H1 (cell line): ENCODE measurements around the gene RIPPLY2. TPM values are rescaled to one million over a fixed set of nuclear protein-coding genes. Genes with fewer than 3 reads are reported as not detected.
A peak's percentile ranks its signal among the peaks of the same experiment; 100 is the strongest.

Source experiments
- CTCF ChIA-PET: fragments of 300-600 bp; sonication (Branson Sonifier 250); formaldehyde crosslinking; loops from one replicate; lab custom pipeline; 2021; ENCODE audit not compliant: partially characterized antibody; lab: Charles Lee
- POLR2A ChIA-PET: fragments of 300-600 bp; sonication (Branson Sonifier 250); formaldehyde crosslinking; loops from one replicate; lab custom pipeline; 2021; ENCODE audit warnings: inconsistent platforms; ENCODE audit not compliant: partially characterized antibody; lab: Charles Lee
- DNase-seq, 2 experiments: peaks; one replicate each; pipeline versions ENCODE4 v3.0.0 to v3.0.0-alpha.2; 2010 to 2022; ENCODE audit warnings: low spot score in 2 of 2, low read depth in 1 of 2, mixed read lengths in 1 of 2
- FAIRE-seq: peaks from 2 replicates; lab custom pipeline; 2011; peaks lifted over from hg19 to GRCh38; lab: Jason Lieb, UNC
- H2AFZ ChIP-seq: 2 replicates; pipeline ENCODE4 v1.8.1; 2012; ENCODE audit warnings: low read length, inconsistent platforms
- H2AK5ac ChIP-seq: 2 replicates; pipeline ENCODE4 v1.6.1; 2013; ENCODE audit warnings: low read depth, low read length
- H2BK120ac ChIP-seq: replicated peaks from 2 replicates; pipeline ENCODE3; 2013; ENCODE audit warnings: low read depth, low read length, inconsistent platforms
- H2BK12ac ChIP-seq: 2 replicates; pipeline ENCODE4 v1.6.1; 2013; ENCODE audit warnings: low read depth, low read length
- H2BK15ac ChIP-seq: 2 replicates; pipeline ENCODE4 v1.6.1; 2013; ENCODE audit warnings: low read length
- H2BK20ac ChIP-seq: 2 replicates; pipeline ENCODE4 v1.6.1; 2013; ENCODE audit warnings: low read length
- H2BK5ac ChIP-seq: 2 replicates; pipeline ENCODE4 v1.6.1; 2013; ENCODE audit warnings: low read depth, low read length
- H3K14ac ChIP-seq: 2 replicates; pipeline ENCODE4 v1.6.1; 2013; ENCODE audit warnings: inconsistent platforms; ENCODE audit not compliant: insufficient read length
- H3K18ac ChIP-seq: 2 replicates; pipeline ENCODE4 v1.6.1; 2013; ENCODE audit warnings: low read length; ENCODE audit errors: extremely low read depth
- H3K23ac ChIP-seq: 2 replicates; pipeline ENCODE4 v1.6.1; 2013; ENCODE audit warnings: inconsistent platforms; ENCODE audit not compliant: insufficient read length
- H3K23me2 ChIP-seq: 2 replicates; pipeline ENCODE4 v1.6.1; 2013; ENCODE audit warnings: low read depth, low read length
- H3K27ac ChIP-seq: 2 replicates; pipeline ENCODE4 v1.6.1; 2011; ENCODE audit warnings: low read depth, low read length, inconsistent platforms
- H3K27me3 ChIP-seq, 4 experiments: replicated peaks in 1 of 4; 1 replicate in 1 of 4; 2 replicates in 3 of 4; pipeline versions ENCODE4 v1.6.1 to v1.8.1; 2011 to 2013; ENCODE audit warnings: low read length in 3 of 4, mild to moderate bottlenecking in 3 of 4, inconsistent platforms in 2 of 4, mixed read lengths in 2 of 4, moderate library complexity in 1 of 4; ENCODE audit not compliant: control insufficient read depth in 3 of 4, insufficient read depth in 3 of 4; ENCODE audit errors: extremely low read depth in 1 of 4
- H3K36me3 ChIP-seq, 4 experiments: 2 replicates each; pipeline versions ENCODE4 v1.6.1 to v1.8.1; 2011 to 2013; ENCODE audit warnings: mild to moderate bottlenecking in 4 of 4, low read length in 3 of 4, moderate library complexity in 2 of 4, control low read depth in 1 of 4, inconsistent platforms in 1 of 4; ENCODE audit not compliant: insufficient read depth in 4 of 4, control insufficient read depth in 2 of 4
- H3K4ac ChIP-seq: replicated peaks from 2 replicates; pipeline ENCODE3; 2013; ENCODE audit warnings: low read length, low read depth, mixed read lengths, inconsistent platforms; ENCODE audit not compliant: insufficient read length
- H3K4me1 ChIP-seq, 4 experiments: replicated peaks in 1 of 4; 1 replicate in 1 of 4; 2 replicates in 3 of 4; pipeline versions ENCODE4 v1.6.1 to v1.8.1; 2011 to 2013; ENCODE audit warnings: low read length in 3 of 4, inconsistent platforms in 2 of 4, mixed read lengths in 1 of 4; ENCODE audit not compliant: insufficient read depth in 4 of 4, control insufficient read depth in 3 of 4
- H3K4me2 ChIP-seq, 2 experiments: 2 replicates each; pipeline versions ENCODE4 v1.6.1 to v1.8.1; 2011 to 2013; ENCODE audit warnings: low read depth in 2 of 2, low read length in 2 of 2, control low read depth in 1 of 2, inconsistent platforms in 1 of 2, mild to moderate bottlenecking in 1 of 2; ENCODE audit not compliant: insufficient read depth in 1 of 2
- H3K4me3 ChIP-seq, 4 experiments: fragments of 200-600, 300-600 bp in 1 of 4; sonication (generic), shearing (Covaris generic), sonication (Bioruptor Twin) in 1 of 4; 2 replicates each; pipeline versions ENCODE4 v1.5.1 to v1.8.1; 2011 to 2016; ENCODE audit warnings: low read length in 4 of 4, low read depth in 3 of 4, control low read depth in 2 of 4, inconsistent platforms in 2 of 4, mild to moderate bottlenecking in 2 of 4, mixed read lengths in 1 of 4, moderate library complexity in 1 of 4; ENCODE audit not compliant: insufficient read depth in 2 of 4; ENCODE audit errors: extremely low read depth in 1 of 4
- H3K56ac ChIP-seq: replicated peaks from 2 replicates; pipeline ENCODE3; 2013; ENCODE audit warnings: low read depth, mild to moderate bottlenecking, mixed read lengths, low read length, inconsistent platforms; ENCODE audit not compliant: insufficient read length
- H3K79me1 ChIP-seq: 2 replicates; pipeline ENCODE4 v1.6.1; 2013; ENCODE audit warnings: low read depth, low read length, control low read depth
- H3K79me2 ChIP-seq, 2 experiments: 2 replicates each; pipeline versions ENCODE4 v1.6.1 to v1.8.1; 2012 to 2013; ENCODE audit warnings: low read length in 2 of 2, mild to moderate bottlenecking in 2 of 2, inconsistent platforms in 1 of 2; ENCODE audit not compliant: insufficient read depth in 2 of 2, control insufficient read depth in 1 of 2
- H3K9ac ChIP-seq, 4 experiments: replicated peaks in 1 of 4; 1 replicate in 1 of 4; 2 replicates in 3 of 4; pipeline versions ENCODE4 v1.6.1 to v1.8.1; 2011 to 2013; ENCODE audit warnings: low read depth in 3 of 4, low read length in 3 of 4, control low read depth in 2 of 4, mild to moderate bottlenecking in 2 of 4, moderate library complexity in 2 of 4, inconsistent platforms in 1 of 4; ENCODE audit errors: extremely low read depth in 1 of 4
- H3K9me3 ChIP-seq, 2 experiments: 2 replicates each; pipeline versions ENCODE4 v1.6.1 to v1.8.1; 2012 to 2013; ENCODE audit warnings: mild to moderate bottlenecking in 2 of 2, moderate library complexity in 2 of 2, control low read depth in 1 of 2, inconsistent platforms in 1 of 2, low read depth in 1 of 2, low read length in 1 of 2, mixed read lengths in 1 of 2; ENCODE audit not compliant: insufficient read depth in 2 of 2
- H4K20me1 ChIP-seq, 2 experiments: replicated peaks in 1 of 2; 2 replicates each; pipeline versions ENCODE3 to v1.8.1; 2011 to 2013; ENCODE audit warnings: inconsistent platforms in 2 of 2, low read length in 2 of 2, mild to moderate bottlenecking in 1 of 2; ENCODE audit not compliant: insufficient read depth in 2 of 2, control insufficient read depth in 1 of 2
- H4K5ac ChIP-seq: 2 replicates; pipeline ENCODE4 v1.6.1; 2013; ENCODE audit warnings: low read length, low read depth, mixed read lengths, inconsistent platforms; ENCODE audit not compliant: insufficient read length
- H4K8ac ChIP-seq: 2 replicates; pipeline ENCODE4 v1.8.0; 2013; ENCODE audit warnings: mild to moderate bottlenecking, moderate library complexity, low read length, inconsistent platforms; ENCODE audit not compliant: insufficient read depth; ENCODE audit errors: extremely low read depth
- H4K91ac ChIP-seq: replicated peaks from 2 replicates; pipeline ENCODE3; 2013; ENCODE audit warnings: low read length, mixed read lengths, inconsistent platforms; ENCODE audit not compliant: insufficient read length
- BACH1 ChIP-seq: IDR thresholded peaks from 2 replicates; pipeline ENCODE4 v1.6.1; 2012; ENCODE audit warnings: low read length, improper control_type of control experiment
- BRCA1 ChIP-seq: IDR thresholded peaks from 2 replicates; pipeline ENCODE4 v1.6.1; 2012; ENCODE audit warnings: low read depth, low read length, improper control_type of control experiment
- CEBPB ChIP-seq: IDR thresholded peaks from 2 replicates; pipeline ENCODE4 v1.6.1; 2012; ENCODE audit warnings: low read depth, low read length
- CHD2 ChIP-seq: IDR thresholded peaks from 2 replicates; pipeline ENCODE4 v1.6.1; 2012; ENCODE audit warnings: low read length, improper control_type of control experiment
- CREB1 ChIP-seq: IDR thresholded peaks from 2 replicates; pipeline ENCODE4 v1.6.1; 2012; ENCODE audit warnings: inconsistent platforms
- KDM4A ChIP-seq: IDR thresholded peaks from one replicate; pipeline ENCODE4 v1.7.1; 2012; ENCODE audit warnings: low read depth, mild to moderate bottlenecking, moderate library complexity, low read length, inconsistent platforms; ENCODE audit not compliant: severe bottlenecking
- MAFK ChIP-seq: IDR thresholded peaks from 2 replicates; pipeline ENCODE4 v1.6.1; 2012; ENCODE audit warnings: low read depth, mild to moderate bottlenecking, improper control_type of control experiment, low read length
- PHF8 ChIP-seq: fragments of 200-600 bp; sonication (generic); conservative IDR thresholded peaks from 2 replicates; pipeline ENCODE4 v1.7.1; 2012; ENCODE audit warnings: low read depth, mild to moderate bottlenecking, inconsistent platforms, low read length, moderate library complexity
- POLR2AphosphoS5 ChIP-seq: IDR thresholded peaks from 2 replicates; pipeline ENCODE4 v1.6.1; 2011; ENCODE audit warnings: low read depth, low read length
- SAP30 ChIP-seq: fragments of 300-600 bp; sonication (generic); IDR thresholded peaks from 2 replicates; pipeline ENCODE4 v1.7.1; 2012; ENCODE audit warnings: low read length, moderate library complexity, mild to moderate bottlenecking, inconsistent platforms; ENCODE audit not compliant: insufficient read depth, insufficient replicate concordance
- SIRT6 ChIP-seq: IDR thresholded peaks from one replicate; pipeline ENCODE4 v1.7.1; 2012; ENCODE audit warnings: low read length, inconsistent platforms
- TAF1 ChIP-seq: IDR thresholded peaks from 2 replicates; pipeline ENCODE4 v1.6.1; 2011; ENCODE audit warnings: mild to moderate bottlenecking, low read depth, low read length
- YY1 ChIP-seq: IDR thresholded peaks from 2 replicates; pipeline ENCODE4 v1.6.1; 2011; ENCODE audit warnings: low read depth, mild to moderate bottlenecking, low read length
- ZNF274 ChIP-seq: IDR thresholded peaks from 2 replicates; pipeline ENCODE4 v1.7.0; 2012; ENCODE audit warnings: low read length, borderline replicate concordance; ENCODE audit errors: extremely low read depth
- whole genome bisulfite sequencing, 2 experiments: shearing (Covaris generic) in 1 of 2; methylation state at CpG; one replicate each; pipeline versions ENCODE4 v1.1.6 to v1.1.7; 2013 to 2015; ENCODE audit warnings: low lambda C conversion rate in 2 of 2, mixed read lengths in 2 of 2, inconsistent platforms in 1 of 2, low coverage in 1 of 2, missing lambda C conversion rate in 1 of 2; ENCODE audit not compliant: insufficient replicate concordance in 2 of 2, insufficient coverage in 1 of 2, insufficient read length in 1 of 2; ENCODE audit errors: extremely low coverage in 1 of 2, missing lambda C conversion rate in 1 of 2; 5-methylcytosine and 5-hydroxymethylcytosine counted together
- polyA plus RNA-seq, 7 experiments: library from polyadenylated mRNA; depleted of rRNA in 3 of 7; stranded (reverse) in 5 of 7; unstranded in 2 of 7; fragments of >200 nt in 5 of 7; fragments of 200-250 nt in 2 of 7; gene quantifications; 1 replicate in 5 of 7; 2 replicates in 1 of 7; 4 replicates in 1 of 7; pipeline versions ENCODE4 v1.2.1 to v1.2.3, GENCODE V29; 2011 to 2013; ENCODE audit warnings: missing spikeins in 2 of 7, mixed read lengths in 2 of 7
- total RNA-seq: library from RNA; stranded (reverse); fragmentation: NEBNext Ultra II Directional; extraction: Animal tissue kit (Norgen Biotek cat#: 25700); gene quantifications from 2 replicates; pipeline ENCODE4 v1.2.1, GENCODE V29; 2021

RIPPLY2 gene
- total and polyA plus RNA-seq, 2 of the 8 experiments (the other 6 are each of a cell fraction or from before 2014, with no cell fraction given), result 0.74 to 1.5 TPM

- H3K27me3 ChIP-seq, result no peaks in the 10 kb centered on the region
- no peak overlapping the region for H2BK5ac ChIP-seq
- no peak overlapping the region for H3K18ac ChIP-seq
- H2AK5ac ChIP-seq, result no peak overlapping the region
- H3K4me2 ChIP-seq, result peak overlapping the region; percentile 73 to 78
- H4K91ac ChIP-seq, result no peak overlapping the region
- no peak overlapping the region for H4K8ac ChIP-seq
- no peak overlapping the region for H3K14ac ChIP-seq
- H3K79me2 ChIP-seq, result peaks cover 0 to 34% of the 10 kb centered on the region in 2 experiments; a peak in 3 of 4 replicates
- CTCF ChIA-PET, result interaction anchor here (0.6 to 1.2 kb wide), 2 partner anchors 246 to 339 kb away, joined by 3 to 4 read pairs; no protein-coding TSS in a partner anchor
- H2BK20ac ChIP-seq, result no peak overlapping the region
- WGBS, 2 experiments, result 78% methylated on average over 8 of the region's 8 CpGs; no CpG with 5 or more reads in 1 of the 2 experiments
- no peak overlapping the region for H2AFZ ChIP-seq
- H3K4me3 ChIP-seq, result peak overlapping the region; percentile 73 to 94 (median 84); a peak in 5 of 8 replicates
- H3K23ac ChIP-seq, result no peak overlapping the region
- FAIRE-seq (no peak), DNase-seq (no peak)
- no peak overlapping the region for H3K56ac ChIP-seq
- POLR2A ChIA-PET, result interaction anchor here (1.1 to 1.6 kb wide), 2 partner anchors 9 to 191 kb away, joined by 3 to 4 read pairs; no protein-coding TSS in a partner anchor
- no peak overlapping the region for H4K5ac ChIP-seq
- peaks cover 0 to 3% (median 0%) of the 10 kb centered on the region in 4 experiments; a peak in 4 of 7 replicates for H3K4me1 ChIP-seq
- no peak overlapping the region for H2BK120ac ChIP-seq
- peaks cover 0 to 2% of the 10 kb centered on the region in 2 experiments for H4K20me1 ChIP-seq
- H3K27ac ChIP-seq, result no peak overlapping the region
- H3K79me1 ChIP-seq, result no peaks in the 10 kb centered on the region
- H3K23me2 ChIP-seq, result peaks cover 2% of the 10 kb centered on the region; the same call in 1 of the 2 replicates
- no peak overlapping the region for H3K4ac ChIP-seq
- peaks cover 0 to 11% (median 8%) of the 10 kb centered on the region in 4 experiments; a peak in 4 of 8 replicates for H3K36me3 ChIP-seq
- no peaks in the 10 kb centered on the region for H3K9me3 ChIP-seq
- no peak overlapping the region for H2BK15ac ChIP-seq
- no peak overlapping the region for H2BK12ac ChIP-seq
- H3K9ac ChIP-seq, result no peak overlapping the region
- no peak for TF ChIP-seq MAFK
- no peak for TF ChIP-seq BACH1
- TF ChIP-seq CHD2, result no peak
- TF ChIP-seq PHF8, result no peak
- TF ChIP-seq POLR2AphosphoS5, result no peak
- no peak for TF ChIP-seq SIRT6
- TF ChIP-seq SAP30, result no peak
- TF ChIP-seq YY1, result no peak
- TF ChIP-seq BRCA1, result no peak
- TF ChIP-seq TAF1, result no peak
- no peak for TF ChIP-seq ZNF274
- no peak for TF ChIP-seq CREB1
- no peak for TF ChIP-seq CEBPB
- no peak for TF ChIP-seq KDM4A
Observed at GRCh38 chr6:83860782-83861495, 7.8 kb downstream of the RIPPLY2 start.
